Measurements from ENCODE around the gene LRRC23.
"Not testable (repeated sequence)": the region's sequence is repeated elsewhere in the genome, so short reads cannot be mapped to it uniquely, and the experiment has no call there.

LRRC23 gene

GRCh38 chr12:6904280-6905276, at the start of gene LRRC23:
LRRC23 (plus strand) TSS chr12:6904822; CDS start chr12:6905634, 812 bp downstream.
- DNase-seq (ENCODE audit: low spot score), result peak; percentile 96

DNA sequence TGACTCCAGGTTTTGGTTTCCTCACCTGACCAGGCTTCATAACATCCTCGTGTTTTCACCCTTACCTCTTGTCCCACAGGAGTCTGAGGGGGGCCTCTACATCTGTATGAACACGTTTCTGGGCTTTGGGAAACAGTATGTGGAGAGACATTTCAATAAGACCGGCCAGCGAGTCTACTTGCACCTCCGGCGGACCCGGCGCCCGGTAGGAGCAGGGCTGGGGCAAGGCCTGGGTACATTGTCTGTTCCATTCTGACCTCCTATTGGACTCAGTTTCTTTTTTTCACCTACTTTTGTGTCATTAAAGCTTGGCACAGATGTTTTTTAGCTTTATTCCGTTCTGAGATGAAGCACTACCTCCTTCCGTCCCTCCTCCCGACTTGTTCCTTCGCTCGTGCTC, 49.3 kb upstream of the LRRC23 start:
- no peak for DNase-seq (ENCODE audit: low spot score)

- DNase-seq (ENCODE audit: low spot score), result no peak
Observed at GRCh38 chr12:6858799-6859198, 45.8 kb upstream of the LRRC23 start.

DNA sequence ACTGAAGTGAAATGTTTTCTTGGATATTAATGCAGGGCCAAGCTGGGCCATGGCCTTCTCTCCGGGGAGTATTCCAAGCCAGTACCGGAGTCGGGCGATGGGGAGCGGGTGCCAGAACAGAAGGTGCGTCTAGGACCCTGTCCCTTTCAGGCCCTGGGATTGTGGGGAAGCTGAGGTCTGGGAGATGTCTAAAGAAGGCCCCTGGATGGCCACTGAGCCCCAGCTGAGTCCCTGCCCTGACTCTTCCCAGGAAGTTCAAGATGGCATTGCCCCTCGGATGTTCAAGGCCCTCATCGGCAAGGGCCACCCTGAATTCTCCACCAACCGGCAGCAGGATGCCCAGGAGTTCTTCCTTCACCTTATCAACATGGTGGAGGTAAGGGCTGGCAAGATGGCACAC, 44.5 kb upstream of the LRRC23 start:
- DNase-seq (ENCODE audit: low spot score), result no peak

DNA sequence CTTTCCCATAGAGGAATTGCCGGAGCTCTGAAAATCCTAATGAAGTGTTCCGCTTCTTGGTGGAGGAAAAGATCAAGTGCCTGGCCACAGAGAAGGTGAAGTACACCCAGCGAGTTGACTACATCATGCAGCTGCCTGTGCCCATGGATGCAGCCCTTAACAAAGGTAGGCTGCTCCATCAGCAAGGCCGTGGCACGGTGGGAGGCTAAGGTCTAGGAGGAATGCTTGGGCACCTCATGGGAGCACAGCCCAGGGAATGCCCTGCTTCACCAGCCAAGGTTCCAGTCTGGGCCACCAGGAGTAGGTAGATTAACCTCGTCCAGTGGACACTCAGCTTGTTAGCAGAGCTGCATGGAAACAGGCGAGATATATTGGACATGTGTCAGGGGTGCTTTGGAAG, 43.7 kb upstream of the LRRC23 start:
- DNase-seq (ENCODE audit: low spot score), result no peak

DNA sequence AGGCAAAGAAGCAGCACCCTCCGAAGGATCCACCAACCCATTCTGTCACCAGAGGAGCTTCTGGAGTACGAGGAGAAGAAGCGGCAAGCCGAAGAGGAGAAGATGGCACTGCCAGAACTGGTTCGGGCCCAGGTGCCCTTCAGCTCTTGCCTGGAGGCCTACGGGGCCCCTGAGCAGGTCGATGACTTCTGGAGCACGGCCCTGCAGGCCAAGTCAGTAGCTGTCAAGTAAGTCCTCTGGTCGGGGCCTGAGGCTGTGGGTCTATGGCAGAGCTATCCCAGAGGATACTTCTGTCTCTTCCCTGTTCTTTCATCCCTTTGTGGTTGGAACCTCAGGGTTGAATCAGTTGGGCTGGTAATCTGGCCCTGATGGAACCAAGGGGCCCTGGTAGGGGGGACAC, 43.2 kb upstream of the LRRC23 start:
- DNase-seq (ENCODE audit: low spot score), result no peak

DNA sequence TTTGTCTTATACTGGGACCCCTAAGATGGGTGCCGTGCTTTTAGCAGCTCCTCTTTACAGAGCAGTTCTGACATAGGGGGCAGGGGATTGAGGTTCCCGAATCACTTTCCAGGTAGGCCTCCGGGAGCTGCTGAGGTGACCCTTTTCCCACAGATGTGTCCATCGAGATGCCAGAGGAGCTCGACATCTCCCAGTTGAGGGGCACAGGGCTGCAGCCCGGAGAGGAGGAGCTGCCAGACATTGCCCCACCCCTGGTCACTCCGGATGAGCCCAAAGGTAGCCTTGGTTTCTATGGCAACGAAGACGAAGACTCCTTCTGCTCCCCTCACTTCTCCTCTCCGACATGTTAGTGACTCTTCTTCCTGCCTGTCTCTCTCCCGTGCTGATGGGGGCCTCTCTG, 41.6 kb upstream of the LRRC23 start:
- DNase-seq (ENCODE audit: low spot score), result no peak

DNA sequence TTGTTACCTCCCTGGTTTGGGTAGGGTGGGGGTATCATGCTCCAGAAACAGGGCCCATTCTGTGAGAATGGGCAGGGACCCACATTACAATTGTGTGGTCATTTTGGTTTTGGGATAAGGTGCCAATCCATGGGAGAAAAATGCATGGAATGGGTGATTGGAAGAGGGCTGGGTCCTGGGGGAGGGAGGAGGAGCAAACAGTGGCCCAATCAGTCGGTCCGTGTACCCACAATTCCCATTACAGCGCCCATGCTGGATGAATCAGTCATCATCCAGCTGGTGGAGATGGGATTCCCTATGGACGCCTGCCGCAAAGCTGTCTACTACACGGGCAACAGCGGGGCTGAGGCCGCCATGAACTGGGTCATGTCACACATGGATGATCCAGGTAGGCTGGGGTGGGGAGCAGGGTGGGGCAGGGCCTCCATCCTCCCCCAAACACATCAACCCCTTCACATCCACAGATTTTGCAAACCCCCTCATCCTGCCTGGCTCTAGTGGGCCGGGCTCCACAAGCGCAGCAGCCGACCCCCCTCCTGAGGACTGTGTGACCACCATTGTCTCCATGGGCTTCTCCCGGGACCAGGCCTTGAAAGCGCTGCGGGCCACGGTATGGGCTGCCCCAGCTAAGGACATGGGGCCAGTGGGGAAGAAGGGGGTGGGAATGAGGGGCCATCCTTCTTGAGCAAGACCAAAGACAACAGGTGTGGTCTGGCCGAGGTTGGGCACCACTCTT, 40.9 kb upstream of the LRRC23 start:
- DNase-seq (ENCODE audit: low spot score), result no peak

DNA sequence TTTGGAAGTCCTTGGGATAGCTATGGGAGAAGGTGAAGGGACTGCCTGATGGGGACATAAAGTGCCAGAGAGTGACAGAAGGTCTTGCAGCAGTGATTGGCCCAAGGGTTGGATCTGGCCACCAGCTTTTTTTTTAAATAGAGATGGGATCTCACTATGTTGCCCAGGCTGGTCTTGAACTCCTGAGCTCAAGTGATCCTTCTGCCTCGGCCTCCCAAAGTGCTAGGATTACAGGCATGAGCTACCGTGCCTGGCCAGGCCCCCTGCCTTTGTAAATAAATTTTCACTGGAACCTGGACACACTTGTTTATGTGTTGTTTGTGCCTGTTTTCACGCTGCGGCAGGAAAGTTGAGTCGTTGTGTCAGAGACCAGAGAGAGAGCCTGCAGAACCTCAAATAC, 39.3 kb upstream of the LRRC23 start:
- DNase-seq (ENCODE audit: low spot score), result not testable (repeated sequence)

DNA sequence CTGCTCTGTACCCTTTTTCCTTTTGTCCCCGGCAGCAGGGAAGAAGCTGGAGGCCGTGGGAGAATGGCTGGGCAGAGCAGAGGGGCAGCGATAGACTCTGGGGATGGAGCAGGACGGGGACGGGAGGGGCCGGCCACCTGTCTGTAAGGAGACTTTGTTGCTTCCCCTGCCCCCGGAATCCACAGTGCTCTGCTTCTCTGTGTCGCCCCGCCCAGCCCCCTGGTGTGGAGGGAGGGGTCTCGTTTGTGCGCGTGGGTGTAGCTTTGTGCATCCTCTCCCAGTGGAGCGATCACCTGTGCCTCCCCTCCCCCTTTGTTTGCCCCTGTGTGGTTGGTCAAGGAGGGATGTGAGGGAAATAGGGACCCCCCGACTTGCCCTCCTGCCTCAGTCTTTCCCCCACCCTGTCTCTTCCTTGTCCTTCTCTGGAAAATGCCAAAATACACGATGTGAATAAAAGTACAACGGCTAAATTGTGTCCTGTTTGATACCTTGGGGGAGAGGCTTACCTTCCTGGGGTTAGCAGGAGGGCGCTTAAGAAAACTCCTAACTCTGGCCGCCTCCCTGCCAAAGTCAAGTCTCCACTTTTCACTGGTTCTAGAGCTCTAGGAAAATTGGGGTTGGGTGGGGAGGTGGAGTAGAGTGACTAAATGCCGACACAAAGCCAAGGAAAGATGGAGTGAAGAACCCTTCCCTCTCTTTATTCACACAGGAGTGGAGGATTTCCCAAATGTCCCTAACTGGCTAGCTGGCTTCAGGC, 38.3 kb upstream of the LRRC23 start:
- DNase-seq (ENCODE audit: low spot score), result no peak

- DNase-seq (ENCODE audit: low spot score), result no peak
Observed at GRCh38 chr12:6866920-6867412, 37.7 kb upstream of the LRRC23 start.

GRCh38 chr12:6867413-6868210, 37.0 kb upstream of the LRRC23 start, which contains the start of gene TPI1:
TPI1 (plus strand) TSS chr12:6867531; CDS start chr12:6867567, 36 bp downstream.
- peak; percentile 84 for DNase-seq (ENCODE audit: low spot score)

GRCh38 chr12:6868211-6869048, 36.2 kb upstream of the LRRC23 start:
- no peak for DNase-seq (ENCODE audit: low spot score)

GRCh38 chr12:6869049-6870021, 35.3 kb upstream of the LRRC23 start:
- peak; percentile 72 for DNase-seq (ENCODE audit: low spot score)

DNA sequence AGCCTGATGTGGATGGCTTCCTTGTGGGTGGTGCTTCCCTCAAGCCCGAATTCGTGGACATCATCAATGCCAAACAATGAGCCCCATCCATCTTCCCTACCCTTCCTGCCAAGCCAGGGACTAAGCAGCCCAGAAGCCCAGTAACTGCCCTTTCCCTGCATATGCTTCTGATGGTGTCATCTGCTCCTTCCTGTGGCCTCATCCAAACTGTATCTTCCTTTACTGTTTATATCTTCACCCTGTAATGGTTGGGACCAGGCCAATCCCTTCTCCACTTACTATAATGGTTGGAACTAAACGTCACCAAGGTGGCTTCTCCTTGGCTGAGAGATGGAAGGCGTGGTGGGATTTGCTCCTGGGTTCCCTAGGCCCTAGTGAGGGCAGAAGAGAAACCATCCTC, 34.3 kb upstream of the LRRC23 start:
- DNase-seq (ENCODE audit: low spot score), result not testable (repeated sequence)

- DNase-seq (ENCODE audit: low spot score), result no peak
Observed at GRCh38 chr12:6871052-6871957, 33.3 kb upstream of the LRRC23 start.

- peak; percentile 78 for DNase-seq (ENCODE audit: low spot score)
Observed at GRCh38 chr12:6872073-6873048, 32.3 kb upstream of the LRRC23 start.

All from globus pallidus (tissue), 1 donor.